Dermis microvascular lymphatic vessel endothelial cell (primary cell): ENCODE data around the gene AP4M1. TPM values are rescaled to one million over a fixed set of nuclear protein-coding genes. Genes with fewer than 3 reads are reported as not detected.
A peak's percentile ranks its signal among the peaks of the same experiment; 100 is the strongest.
"Not testable (repeated sequence)": the region's sequence is repeated elsewhere in the genome, so short reads cannot be mapped to it uniquely, and the experiment has no call there.

ENCODE experiments used
- DNase-seq, 2 donors: peaks; one replicate each; pipeline versions ENCODE4 v3.0.0 to v3.0.0-alpha.2; 2010; ENCODE audit warnings: low read depth in 2 of 2
- total RNA-seq: library from RNA; depleted of rRNA; stranded (reverse); fragments of >200 nt; gene quantifications from 2 replicates; pipeline ENCODE4 v1.2.1, GENCODE V29; 2014

AP4M1 gene
- total RNA-seq, 1 donor from 2014 or later: 12.3 TPM

DNA sequence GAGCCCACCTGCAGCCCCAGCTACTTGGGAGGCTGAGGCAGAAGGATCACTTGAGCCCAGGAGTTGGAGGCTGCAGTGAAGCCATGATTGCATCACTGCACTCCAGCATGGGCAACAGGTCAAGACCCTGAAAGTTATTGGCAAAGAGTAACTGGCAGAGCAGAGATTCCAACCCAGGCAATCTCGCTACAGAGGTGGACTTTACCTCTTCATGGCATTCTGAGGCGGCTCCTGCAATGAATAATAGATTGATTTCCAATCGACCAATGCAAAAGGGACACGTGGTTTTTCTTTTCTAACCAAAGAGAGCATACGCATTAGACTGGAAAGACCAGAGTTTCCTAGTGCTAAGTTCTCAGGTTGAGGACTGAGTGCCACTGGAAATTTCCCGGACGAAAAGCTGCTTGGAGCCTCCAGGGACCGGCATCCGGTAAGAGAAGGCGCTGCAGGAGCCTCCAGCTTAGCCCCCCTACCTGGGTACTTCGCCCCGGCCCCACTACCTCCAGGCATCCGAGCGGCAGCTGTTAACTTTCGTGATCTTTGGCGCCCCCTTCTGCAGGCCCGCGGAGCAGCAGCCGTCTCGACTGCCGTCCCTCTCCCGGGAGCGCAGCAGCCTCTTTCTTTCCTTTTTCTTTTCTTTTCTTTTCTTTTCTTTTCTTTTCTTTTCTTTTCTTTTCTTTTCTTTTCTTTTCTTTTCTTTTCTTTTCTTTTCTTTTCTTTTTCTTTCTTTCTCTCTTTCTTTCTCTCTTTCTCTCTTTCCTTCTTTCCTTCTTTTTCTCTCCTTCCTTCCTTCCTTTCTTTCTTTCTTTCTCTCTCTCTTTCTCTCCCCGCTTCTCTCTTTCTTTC is 29.4 kb downstream of the AP4M1 start:
- peak in 1 of 2 donors; percentile 56 for DNase-seq

DNA sequence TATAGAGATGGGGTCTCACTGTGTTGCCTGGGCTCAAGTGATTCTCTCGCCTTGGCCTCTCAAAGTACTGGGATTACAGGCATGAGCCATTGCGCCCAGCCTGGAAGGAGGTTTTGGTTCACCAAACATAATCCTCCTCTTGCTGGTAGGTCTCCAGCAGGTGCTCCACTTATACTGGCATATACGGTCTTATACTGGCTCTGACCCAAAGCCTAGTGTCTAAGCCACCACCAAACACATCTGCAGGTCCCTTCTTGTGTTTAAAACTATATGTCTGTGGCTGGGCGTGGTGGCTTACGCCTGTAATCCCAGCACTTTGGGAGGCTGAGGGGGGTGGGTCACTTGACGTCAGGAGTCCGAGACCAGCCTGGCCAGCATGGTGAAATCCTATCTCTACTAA is 30.7 kb downstream of the AP4M1 start:
- no peak for DNase-seq

DNA sequence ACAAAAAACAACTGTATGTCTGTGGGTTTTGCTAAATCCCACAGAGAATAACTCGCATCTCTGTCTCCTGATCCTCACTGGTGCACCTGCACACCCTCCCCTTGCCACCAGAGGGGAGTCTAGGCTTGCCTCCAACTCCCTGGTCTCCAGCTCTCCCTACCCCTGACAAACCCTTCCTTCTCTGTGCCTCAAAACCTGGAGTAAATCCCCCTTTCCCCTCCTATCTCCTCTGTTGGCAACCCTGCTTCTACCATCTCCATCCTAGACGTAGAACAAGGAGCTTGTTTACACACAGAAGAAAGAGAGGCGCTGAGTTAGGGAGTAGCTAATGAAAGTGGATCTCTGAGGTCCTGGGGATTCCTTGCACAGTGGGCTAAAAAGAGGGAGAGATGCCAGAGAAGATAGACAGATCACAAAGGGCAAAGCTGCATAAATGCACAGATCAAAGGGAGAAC is 31.3 kb downstream of the AP4M1 start:
- peak; percentile 53 to 72 for DNase-seq

DNA sequence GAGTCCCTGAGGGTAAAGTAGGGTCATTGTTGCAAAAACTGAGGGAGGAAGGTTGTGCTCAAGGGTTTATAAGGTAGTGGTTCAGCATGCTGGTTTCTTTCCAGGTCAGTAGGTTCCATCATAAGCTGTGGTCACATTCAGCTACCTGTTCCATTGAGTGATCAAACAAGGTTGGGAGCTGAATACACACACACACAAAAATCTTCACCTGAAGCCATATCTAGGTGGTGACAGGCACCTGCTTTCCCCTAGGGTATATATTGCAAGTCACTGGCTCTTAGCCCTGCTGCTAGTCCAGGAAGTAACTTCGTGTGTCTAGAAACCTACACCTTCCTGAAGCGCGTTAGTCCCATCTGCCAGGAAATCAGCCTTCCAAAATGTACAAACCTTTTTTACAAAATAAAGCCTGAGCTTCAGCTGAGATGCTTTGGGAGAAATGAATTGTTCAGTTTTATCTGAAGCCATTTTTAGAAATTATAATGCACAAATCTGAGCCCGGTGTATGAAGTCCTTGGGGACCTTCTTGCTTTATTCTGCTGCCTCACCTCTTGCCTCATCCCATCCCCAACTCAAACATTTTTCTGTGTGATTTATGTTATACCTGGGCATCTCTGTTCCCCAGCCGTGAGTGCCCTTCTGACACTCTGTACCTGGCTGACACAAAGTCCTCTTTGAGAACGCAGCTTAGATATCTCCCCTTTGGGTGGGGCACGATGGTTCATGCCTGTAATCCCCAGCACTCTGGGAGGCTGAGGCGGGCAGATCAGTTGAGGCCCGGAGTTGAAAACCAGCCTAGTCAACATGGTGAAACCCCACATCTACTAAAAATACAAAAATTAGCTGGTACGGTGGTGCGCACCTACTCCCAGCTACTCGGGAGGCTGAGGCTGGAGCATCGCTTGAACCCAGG is 36.7 kb downstream of the AP4M1 start:
- no peak for DNase-seq

DNA sequence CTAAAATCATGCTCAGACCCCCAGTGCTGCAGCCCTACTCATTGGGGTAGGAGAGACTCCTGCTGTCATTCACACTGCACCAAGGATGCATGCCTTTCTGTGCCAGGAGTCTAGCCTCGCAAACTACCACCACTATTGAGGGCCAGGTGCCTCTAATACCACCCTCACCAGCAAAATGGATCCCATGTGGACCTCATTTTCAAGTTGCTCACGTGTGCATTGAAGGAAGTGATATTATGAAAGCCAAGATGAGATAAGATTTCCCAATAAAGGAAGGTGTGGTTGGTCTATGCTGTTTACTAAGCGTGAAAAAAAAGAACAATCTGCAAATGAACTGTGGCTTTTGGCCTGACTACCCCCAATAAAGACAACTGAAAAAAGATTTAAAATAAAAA is 40.1 kb downstream of the AP4M1 start:
- no peak for DNase-seq

DNA sequence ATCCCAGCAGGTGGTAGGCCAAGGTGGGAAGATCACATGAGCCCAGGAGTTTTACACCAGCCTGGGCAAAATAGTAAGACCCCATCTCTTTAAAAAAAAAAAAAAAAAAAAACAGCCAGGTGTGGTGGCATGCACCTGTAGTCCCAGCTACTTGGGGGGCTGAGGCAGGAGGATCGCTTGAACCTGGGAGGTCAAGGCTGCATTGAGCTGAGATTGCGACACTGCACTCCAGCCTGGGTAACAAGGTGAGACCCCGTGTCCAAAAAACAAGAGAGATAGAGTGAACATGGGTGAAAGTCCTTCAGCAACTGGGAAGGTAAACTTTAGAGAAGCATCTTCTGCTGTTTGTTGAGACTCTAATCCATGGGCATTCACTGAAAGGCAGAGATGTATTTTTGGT is 41.0 kb downstream of the AP4M1 start:
- no peak for DNase-seq

DNA sequence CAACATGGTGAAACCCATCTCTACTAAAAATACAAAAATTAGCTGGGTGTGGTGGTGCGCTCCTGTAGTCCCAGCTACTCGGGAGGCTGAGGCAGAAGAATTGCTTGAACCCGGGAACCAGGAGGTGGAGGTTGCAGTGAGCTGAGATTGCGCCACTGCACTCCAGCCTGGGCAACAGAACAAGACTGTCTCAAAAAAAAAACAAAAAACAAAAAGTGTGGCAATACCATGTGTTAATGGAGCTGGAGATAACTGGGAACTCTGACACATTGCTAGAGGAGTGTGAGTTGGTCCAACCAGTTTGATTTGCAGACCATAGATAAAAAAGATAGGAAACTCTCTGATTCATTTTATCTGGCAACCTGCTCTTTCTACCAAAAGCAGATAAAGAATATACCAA is 44.9 kb downstream of the AP4M1 start:
- DNase-seq: not testable (repeated sequence)

DNA sequence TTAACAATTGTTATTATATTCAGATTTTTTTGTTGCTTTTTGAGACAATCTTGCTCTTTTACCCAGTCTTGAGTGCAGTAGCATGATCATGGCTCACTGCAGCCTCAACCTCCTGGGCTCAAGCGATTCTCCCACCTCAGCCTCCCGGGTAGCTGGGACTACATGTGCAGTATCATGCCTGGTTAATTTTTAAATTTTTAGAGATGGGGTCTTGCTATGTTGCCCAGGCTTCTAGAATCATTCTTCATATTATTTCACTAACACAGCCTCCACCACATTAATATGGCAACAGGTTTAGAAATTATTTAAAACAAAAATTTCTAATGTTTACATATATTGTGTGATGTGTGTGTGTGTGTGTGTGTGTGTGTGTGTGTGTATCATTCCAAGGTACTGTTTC is 45.8 kb downstream of the AP4M1 start:
- DNase-seq: no peak

DNA sequence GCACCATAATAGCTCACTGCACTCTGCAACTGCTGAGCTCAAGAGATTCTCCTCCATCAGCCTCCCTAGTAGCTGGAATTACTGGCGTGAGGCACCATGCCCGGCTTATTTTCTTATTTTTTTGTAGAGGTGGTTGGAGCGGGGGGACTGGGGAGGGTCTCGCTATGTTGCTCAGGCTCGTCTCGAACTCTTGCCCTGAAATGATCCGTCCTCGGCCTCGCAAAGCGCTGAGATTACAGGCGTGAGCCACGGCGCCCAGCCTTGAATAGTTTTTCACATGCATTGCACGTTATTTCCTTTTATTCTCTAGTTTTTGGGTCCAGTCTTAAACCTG is 46.7 kb downstream of the AP4M1 start:
- DNase-seq: no peak

DNA sequence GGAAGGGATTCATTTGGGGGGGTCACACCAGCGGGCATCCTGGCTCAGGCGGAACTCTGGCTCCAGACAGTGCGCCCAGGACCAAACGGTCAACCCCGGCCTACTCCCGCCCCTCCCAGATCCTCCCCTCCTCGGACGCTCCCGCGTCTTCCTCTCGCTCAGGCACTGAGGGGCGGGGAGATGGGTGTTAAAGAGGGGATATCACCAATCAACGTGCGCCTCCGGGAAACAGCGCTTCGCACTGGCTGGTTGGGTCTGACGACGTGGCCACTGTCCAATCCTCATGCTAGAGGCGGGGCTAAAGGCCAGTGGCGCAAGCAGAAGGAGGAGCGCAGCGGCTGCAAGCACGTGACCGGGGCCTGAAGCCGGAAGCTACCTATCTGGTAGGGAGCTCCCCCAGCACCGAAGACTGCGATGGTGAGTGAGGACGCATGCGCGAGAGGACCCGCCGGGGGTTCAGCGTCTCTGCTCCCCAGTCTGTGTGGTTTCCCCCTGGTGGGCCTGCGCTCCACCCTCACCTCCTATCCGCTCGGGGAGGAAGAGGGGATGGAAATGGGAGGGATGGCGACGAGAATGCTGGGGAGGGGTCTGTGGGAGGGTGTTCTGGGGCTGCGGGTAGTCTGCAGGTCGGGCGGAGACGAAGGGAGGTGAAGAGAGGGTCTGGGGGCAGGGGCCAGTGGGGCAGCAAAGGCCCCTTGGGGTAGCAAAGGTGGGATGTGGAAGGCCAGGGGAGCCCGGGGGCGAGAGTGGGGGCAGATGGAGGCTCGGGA is 47.3 kb downstream of the AP4M1 start, which contains the start of gene LAMTOR4:
TSS of gene LAMTOR4 (plus strand) at position 360 of the 770 bp plus-strand sequence. CDS start at position 415, 55 bp downstream.
- peak; percentile 95 to 99 for DNase-seq

DNA sequence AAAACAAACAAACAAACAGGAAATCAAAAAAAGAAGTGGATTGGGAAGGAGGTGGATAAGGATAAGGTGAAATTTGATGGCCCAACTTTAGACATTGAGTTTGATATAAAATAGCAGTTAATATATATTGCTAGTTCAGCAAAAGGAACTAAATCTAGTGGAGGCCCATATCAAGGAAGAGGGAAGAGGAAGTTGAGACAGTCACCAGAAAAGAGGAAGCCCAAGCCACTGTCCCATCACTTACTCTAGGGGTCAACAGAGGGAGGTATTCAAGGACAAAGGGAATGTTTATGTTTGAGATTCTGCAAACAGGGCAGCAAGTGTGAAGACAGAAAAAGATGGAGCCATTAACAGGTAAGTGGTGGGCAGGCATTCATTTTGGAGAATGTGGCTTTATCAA is 51.0 kb downstream of the AP4M1 start:
- DNase-seq: no peak

DNA sequence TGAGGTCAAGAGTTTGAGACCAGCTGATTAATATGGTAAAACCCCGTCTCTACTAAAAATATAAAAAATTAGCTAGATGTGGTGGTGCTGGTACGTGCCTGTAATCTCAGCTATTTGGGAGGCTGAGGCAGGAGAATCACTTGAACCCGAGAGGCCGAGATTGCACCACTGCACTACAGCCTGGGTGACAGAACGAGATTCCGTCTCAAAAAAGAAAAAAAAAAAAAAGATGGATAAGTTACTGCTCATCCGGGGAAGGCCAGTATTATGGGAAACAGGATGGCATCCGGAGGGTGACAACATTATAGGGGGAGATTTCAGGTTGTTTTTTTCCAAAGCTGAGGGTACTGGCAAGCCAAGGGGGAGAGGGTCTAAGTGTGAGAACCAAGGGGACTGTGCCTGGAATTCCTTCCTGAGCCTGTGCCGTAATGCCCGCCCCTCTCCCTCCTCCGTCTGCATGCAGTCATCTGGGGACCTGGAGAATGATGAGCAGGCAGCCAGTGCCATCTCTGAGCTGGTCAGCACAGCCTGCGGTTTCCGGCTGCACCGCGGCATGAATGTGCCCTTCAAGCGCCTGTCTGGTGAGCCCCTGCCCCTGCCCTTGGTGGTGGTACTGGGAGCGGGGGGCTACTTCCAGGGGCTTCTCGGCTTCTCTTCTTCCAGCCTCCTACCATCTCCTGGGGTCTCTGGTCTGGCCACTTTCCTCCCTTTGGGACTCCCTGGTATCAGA is 51.7 kb downstream of the AP4M1 start:
- no peak for DNase-seq

DNA sequence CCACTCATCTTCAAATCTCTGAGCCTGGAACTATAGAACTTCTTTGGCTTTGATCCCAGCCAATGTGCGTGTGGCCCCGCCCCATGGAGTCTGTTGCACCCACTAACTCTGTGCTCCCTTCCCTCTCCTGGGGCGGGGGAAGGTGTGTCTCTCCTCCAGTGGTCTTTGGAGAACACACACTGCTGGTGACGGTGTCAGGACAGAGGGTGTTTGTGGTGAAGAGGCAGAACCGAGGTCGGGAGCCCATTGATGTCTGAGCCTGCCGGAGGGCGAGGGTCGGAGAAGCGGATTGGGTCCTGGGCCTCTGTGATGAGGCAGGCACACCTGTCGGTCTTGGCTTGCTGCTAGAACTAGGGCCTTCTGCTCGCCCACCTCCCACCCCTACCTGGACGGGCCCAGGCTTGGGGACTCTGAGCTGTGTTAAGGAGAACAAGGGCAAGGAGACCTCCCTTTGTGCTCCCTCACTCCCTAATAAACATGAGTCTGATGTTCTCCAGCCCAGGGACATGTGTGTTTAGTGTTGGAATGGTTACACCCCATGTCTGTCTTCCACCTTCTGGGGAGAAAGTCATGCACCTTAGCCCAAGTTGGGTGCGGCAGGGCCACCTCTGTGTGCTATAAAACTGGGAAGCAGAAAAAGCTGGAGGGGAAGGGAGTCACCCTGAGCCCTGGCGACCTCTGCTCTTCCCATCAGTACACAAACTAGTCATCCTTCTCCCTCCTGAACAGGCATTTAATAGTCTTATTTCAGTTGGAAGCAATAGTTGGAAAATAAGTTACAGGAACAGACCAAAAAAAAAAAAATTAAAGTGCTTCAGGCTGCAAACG is 52.5 kb downstream of the AP4M1 start:
- DNase-seq: no peak

DNA sequence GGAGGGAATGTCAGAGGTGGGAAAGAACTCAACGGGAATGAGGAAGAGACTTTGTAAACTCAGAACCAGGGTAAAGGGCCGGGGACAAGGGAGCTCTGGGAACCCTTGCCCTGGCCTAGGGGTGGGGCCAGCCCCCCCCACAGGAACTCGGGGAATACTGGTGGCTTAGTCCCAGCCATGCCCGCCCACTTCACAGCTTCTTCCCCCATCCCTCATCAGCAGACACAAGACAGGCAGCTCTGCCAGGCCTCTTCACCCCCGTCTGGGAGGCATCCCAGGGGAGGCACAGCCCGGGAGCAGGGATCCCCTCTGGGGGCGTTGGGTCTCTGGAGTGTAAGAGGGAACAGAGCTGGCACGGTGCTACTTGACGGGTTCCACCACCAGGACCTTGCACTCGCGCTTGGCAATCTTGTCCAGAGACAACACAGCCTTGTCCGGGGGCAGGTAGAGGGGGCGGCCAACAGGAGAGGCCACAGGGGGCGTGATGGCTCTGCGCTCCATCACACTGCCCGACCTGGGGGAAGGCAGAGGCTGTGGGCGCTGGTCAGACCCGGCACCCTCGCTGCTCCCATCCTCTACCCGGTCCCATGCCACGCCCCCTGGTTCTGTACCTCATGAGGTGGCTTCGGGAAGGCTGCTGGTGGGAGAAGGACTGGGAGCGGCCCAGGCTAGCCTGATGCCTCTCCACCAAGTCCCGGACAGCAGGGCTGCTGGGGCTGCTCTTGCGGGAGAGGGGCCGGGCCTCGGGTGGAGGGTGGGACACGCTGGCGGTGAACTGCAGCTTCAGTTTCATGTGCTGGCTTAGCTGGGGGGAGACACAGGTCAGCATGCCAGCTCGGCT is 53.4 kb downstream of the AP4M1 start:
- no peak for DNase-seq

DNA sequence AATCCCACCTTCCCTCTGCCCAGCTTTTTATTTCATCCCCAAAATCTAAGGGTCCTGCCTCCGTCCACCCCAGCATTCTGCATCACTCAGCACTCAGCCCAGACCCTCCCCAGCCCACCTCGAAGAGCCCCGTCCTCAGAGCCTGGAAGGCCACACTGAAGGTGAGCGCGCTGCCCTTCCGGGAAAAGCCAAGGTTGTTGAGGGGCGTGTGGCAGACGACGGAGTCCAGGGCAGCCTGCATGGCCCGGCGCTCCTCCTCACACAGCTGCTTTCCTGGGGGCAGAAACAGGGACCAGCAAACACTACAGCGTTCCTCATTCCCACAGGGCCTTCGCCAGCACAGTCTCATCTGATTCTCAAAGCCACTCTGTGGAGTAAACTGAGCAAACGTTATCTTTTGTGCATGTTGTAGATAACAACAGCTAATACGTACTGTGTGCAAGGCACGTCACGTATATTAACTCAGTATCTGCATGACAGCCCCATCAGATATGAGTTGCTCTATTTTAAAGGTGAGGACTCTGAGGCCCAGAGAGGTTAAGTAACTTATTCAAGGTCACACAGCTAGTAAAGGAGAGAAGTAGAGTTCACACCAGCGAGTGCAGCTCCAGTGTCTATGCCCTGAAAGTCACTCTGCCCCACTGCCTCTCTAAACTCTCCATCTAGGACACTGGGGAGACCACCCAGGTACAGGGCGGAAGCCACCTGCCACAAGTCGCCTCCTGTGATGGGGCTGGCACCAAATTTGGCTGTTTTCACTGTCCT is 54.3 kb downstream of the AP4M1 start:
- no peak for DNase-seq

DNA sequence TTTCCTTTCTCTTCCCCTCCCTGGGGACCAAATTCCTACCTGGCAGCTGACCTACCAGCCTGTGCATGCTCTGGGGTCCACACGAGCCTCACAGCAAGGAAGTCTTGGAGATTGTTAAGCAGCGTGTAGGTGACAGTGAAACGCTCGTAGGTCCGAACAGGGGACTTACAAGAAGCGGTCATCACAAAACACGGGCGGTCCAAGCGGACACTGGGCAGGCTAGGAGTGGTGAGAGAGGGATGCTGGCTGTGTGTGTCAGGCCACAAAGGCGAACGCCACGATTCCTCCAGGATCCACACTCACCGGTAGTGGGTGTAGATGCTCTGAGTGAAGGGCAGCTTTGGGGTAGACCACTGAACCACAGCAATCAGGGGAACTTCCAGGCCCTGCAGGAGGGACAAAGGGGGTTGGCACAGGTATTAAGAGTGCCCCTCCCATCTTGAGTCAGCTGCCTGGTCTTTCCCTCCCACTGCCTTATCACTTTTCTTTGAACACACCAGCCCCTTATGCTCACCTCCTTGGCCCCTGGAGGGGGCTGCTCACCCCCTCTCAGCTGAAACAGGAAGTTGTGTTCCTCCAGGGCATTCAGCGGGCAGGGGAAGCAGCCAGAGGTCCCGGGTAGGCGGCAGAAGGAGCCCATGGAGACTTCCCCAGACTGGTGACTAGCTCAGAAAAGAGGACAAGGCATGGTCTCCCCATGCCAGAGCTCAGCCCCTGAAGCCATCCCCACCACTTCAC is 55.1 kb downstream of the AP4M1 start:
- no peak for DNase-seq

DNA sequence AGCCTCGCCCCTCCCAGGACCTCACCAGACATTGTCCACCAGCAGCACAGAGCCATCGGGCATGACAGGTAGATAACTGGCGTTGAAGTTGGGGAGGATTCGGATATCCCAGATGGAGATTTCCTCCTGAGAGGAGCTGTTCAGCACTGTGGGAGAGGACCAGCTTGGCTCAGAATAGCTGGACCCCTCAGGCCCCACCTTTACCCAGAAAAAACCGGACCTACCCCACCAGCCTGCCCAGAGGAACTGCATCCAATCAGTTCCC is 55.6 kb downstream of the AP4M1 start:
- no peak for DNase-seq
